ENCODE results near the gene KRTAP4-7. TPM values are rescaled to one million over a fixed set of nuclear protein-coding genes. Genes with fewer than 3 reads are reported as not detected.

The KRTAP4-7 gene
- polyA plus RNA-seq, 1 of the 3 experiments (the other 2 are of a cell fraction): not detected

DNA sequence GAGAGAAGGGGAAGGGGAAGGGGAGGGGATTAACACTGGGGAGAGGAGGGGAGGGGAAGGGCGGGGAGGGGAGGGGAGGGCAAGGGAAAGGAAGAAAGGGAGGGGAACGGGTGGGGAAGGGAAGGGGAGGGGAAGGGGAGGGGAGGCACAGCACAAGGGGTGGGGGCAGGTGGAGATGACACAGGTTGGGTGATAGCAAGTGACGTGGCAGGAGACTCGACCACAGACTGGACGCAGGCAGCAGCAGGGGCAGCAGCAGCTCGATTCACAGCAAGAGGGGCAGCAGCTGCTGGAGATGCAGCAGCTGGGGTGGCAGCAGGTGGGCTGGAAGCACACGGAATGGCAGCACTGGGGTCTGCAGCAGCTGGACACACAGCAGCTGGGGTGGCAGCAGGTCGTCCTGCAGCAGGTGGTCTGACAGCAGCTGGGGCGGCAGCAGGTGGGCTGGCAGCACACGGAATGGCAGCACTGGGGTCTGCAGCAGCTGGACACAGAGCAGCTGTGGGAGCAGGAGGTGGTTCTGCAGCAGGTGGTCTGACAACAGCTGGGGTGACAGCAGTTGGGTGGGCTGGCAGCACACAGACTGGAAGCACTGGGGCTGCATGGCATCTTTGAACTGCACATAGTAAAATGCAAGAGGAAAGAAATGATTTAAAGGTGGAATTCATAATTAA, 17.8 kb downstream of the KRTAP4-7 start, which contains the start of gene KRTAP4-16:
Gene KRTAP4-16, minus strand, starts transcription at position 624 of the 674 bp plus-strand sequence. Its CDS starts 0 bp downstream, at position 624.
- Histone ChIP-seq H2AFZ (ENCODE audit: low read depth) (no peak within 1 kb of the TSS), H3K27me3 (ENCODE audit: insufficient read depth) (no peaks in the 10 kb centered on the region), H3K9me2 (no peaks in the 10 kb centered on the region), H3K79me2 (ENCODE audit: insufficient read depth) (no peaks in the 10 kb centered on the region), H3K9me3 (no peaks in the 10 kb centered on the region), H3F3A (replicated peaks; ENCODE audit: insufficient read depth) (peaks cover 9% of the 10 kb centered on the region), H3K36me3 (replicated peaks in 1 of 2; ENCODE audit: control insufficient read depth in 1 of 2, insufficient read depth in 2 of 2, low read length in 1 of 2) (no peaks in the 10 kb centered on the region), H3K4me1 (ENCODE audit: control insufficient read depth in 1 of 2, insufficient read depth in 2 of 2, low read depth in 1 of 2, low read length in 1 of 2) (peaks cover 0 to 5% of the 10 kb centered on the region in 2 experiments; a peak in 1 of 4 replicates), H3K4me2 (no peak within 1 kb of the TSS), H3K27ac (ENCODE audit: low read depth in 2 of 2, low read length in 1 of 2) (no peak within 1 kb of the TSS), H3K4me3 (ENCODE audit: low read depth in 2 of 2, low read length in 1 of 2) (no peak within 1 kb of the TSS), H4K20me1 (ENCODE audit: insufficient read depth) (no peaks in the 10 kb centered on the region), H3K9ac (no peak within 1 kb of the TSS)
- 35% methylated on average over 9 of the region's 10 CpGs for WGBS (ENCODE audit: low lambda C conversion rate)
- ChIA-PET POLR2A (no interaction called here), CTCF (no interaction called here)
- TF ChIP-seq EP300 (IDR thresholded peaks at IDR 0.05; ENCODE audit: borderline replicate concordance in 1 of 2, low read depth in 1 of 2, low read length in 1 of 2) (no peak), MXI1 (IDR thresholded peaks at IDR 0.05; ENCODE audit: low read depth, low read length) (no peak), FOXJ3 (CRISPR knock-in tag; IDR thresholded peaks at IDR 0.05) (no peak), TEAD4 (IDR thresholded peaks at IDR 0.05; ENCODE audit: borderline replicate concordance, insufficient read depth) (no peak), GABPA (IDR thresholded peaks at IDR 0.05; ENCODE audit: low read depth) (no peak), FOXM1 (IDR thresholded peaks at IDR 0.05; ENCODE audit: low read depth) (no peak), RFX5 (IDR thresholded peaks at IDR 0.05; ENCODE audit: low read length) (no peak), GATA2 (CRISPR knock-in tag; IDR thresholded peaks at IDR 0.05) (no peak), MEF2A (IDR thresholded peaks at IDR 0.05; ENCODE audit: borderline replicate concordance, low read depth) (no peak), RCOR1 (IDR thresholded peaks at IDR 0.05; ENCODE audit: low read length) (no peak), NFIC (IDR thresholded peaks at IDR 0.05; ENCODE audit: borderline replicate concordance) (no peak), RXRA (IDR thresholded peaks at IDR 0.05; ENCODE audit: borderline replicate concordance, low read depth) (no peak), ELF1 (IDR thresholded peaks at IDR 0.05) (no peak), SIN3A (IDR thresholded peaks at IDR 0.05; ENCODE audit: borderline replicate concordance, low read depth, low read length) (no peak)
- TF ChIP-seq, protein P1, sequence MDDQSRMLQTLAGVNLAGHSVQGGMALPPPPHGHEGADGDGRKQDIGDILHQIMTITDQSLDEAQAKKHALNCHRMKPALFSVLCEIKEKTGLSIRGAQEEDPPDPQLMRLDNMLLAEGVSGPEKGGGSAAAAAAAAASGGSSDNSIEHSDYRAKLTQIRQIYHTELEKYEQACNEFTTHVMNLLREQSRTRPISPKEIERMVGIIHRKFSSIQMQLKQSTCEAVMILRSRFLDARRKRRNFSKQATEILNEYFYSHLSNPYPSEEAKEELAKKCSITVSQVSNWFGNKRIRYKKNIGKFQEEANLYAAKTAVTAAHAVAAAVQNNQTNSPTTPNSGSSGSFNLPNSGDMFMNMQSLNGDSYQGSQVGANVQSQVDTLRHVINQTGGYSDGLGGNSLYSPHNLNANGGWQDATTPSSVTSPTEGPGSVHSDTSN (IDR thresholded peaks at IDR 0.05): no peak
- TF ChIP-seq, protein P2, sequence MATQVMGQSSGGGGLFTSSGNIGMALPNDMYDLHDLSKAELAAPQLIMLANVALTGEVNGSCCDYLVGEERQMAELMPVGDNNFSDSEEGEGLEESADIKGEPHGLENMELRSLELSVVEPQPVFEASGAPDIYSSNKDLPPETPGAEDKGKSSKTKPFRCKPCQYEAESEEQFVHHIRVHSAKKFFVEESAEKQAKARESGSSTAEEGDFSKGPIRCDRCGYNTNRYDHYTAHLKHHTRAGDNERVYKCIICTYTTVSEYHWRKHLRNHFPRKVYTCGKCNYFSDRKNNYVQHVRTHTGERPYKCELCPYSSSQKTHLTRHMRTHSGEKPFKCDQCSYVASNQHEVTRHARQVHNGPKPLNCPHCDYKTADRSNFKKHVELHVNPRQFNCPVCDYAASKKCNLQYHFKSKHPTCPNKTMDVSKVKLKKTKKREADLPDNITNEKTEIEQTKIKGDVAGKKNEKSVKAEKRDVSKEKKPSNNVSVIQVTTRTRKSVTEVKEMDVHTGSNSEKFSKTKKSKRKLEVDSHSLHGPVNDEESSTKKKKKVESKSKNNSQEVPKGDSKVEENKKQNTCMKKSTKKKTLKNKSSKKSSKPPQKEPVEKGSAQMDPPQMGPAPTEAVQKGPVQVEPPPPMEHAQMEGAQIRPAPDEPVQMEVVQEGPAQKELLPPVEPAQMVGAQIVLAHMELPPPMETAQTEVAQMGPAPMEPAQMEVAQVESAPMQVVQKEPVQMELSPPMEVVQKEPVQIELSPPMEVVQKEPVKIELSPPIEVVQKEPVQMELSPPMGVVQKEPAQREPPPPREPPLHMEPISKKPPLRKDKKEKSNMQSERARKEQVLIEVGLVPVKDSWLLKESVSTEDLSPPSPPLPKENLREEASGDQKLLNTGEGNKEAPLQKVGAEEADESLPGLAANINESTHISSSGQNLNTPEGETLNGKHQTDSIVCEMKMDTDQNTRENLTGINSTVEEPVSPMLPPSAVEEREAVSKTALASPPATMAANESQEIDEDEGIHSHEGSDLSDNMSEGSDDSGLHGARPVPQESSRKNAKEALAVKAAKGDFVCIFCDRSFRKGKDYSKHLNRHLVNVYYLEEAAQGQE (IDR thresholded peaks at IDR 0.05; ENCODE audit: low read depth, low read length): no peak
- TF ChIP-seq, protein P3, sequence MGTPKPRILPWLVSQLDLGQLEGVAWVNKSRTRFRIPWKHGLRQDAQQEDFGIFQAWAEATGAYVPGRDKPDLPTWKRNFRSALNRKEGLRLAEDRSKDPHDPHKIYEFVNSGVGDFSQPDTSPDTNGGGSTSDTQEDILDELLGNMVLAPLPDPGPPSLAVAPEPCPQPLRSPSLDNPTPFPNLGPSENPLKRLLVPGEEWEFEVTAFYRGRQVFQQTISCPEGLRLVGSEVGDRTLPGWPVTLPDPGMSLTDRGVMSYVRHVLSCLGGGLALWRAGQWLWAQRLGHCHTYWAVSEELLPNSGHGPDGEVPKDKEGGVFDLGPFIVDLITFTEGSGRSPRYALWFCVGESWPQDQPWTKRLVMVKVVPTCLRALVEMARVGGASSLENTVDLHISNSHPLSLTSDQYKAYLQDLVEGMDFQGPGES (IDR thresholded peaks at IDR 0.05; ENCODE audit: low read depth, low read length): no peak
- TF ChIP-seq, protein P4, sequence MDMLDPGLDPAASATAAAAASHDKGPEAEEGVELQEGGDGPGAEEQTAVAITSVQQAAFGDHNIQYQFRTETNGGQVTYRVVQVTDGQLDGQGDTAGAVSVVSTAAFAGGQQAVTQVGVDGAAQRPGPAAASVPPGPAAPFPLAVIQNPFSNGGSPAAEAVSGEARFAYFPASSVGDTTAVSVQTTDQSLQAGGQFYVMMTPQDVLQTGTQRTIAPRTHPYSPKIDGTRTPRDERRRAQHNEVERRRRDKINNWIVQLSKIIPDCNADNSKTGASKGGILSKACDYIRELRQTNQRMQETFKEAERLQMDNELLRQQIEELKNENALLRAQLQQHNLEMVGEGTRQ (IDR thresholded peaks at IDR 0.05; ENCODE audit: borderline replicate concordance, low read depth, low read length): no peak
- TF ChIP-seq, protein P5, sequence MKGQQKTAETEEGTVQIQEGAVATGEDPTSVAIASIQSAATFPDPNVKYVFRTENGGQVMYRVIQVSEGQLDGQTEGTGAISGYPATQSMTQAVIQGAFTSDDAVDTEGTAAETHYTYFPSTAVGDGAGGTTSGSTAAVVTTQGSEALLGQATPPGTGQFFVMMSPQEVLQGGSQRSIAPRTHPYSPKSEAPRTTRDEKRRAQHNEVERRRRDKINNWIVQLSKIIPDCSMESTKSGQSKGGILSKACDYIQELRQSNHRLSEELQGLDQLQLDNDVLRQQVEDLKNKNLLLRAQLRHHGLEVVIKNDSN (IDR thresholded peaks at IDR 0.05; ENCODE audit: borderline replicate concordance, low read depth): no peak
- no peak for DNase-seq
